ENCODE data around the gene TTC39C.

Gene TTC39C

DNA sequence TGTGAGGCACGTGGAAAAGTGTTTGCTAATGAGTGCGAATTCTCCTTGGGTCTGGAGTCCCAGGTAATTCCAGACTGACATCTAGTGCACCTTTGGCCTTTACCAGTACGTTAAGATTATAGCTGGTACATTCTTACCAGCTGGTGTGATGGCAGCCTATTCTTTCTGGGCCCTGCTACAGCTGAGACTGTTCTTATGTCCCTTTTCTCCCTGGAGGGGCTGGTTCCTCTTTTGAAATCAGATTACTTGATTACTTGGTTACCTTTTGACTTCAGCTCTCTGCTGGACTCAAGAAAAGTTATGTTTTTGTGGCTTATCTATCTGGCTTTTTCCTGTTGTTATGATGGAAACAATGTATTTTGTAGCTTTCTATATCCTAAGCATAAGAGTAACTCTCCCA, 138.8 kb downstream of the TTC39C start:
- POLR2A ChIA-PET: no interaction called here
- TF ChIP-seq, protein P1, sequence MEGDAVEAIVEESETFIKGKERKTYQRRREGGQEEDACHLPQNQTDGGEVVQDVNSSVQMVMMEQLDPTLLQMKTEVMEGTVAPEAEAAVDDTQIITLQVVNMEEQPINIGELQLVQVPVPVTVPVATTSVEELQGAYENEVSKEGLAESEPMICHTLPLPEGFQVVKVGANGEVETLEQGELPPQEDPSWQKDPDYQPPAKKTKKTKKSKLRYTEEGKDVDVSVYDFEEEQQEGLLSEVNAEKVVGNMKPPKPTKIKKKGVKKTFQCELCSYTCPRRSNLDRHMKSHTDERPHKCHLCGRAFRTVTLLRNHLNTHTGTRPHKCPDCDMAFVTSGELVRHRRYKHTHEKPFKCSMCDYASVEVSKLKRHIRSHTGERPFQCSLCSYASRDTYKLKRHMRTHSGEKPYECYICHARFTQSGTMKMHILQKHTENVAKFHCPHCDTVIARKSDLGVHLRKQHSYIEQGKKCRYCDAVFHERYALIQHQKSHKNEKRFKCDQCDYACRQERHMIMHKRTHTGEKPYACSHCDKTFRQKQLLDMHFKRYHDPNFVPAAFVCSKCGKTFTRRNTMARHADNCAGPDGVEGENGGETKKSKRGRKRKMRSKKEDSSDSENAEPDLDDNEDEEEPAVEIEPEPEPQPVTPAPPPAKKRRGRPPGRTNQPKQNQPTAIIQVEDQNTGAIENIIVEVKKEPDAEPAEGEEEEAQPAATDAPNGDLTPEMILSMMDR (IDR thresholded peaks at IDR 0.05; ENCODE audit: insufficient read depth, low read length, missing control alignments): no peak
- H3K4me3 ChIP-seq (ENCODE audit: low read depth, low read length): no peak overlapping the region
- no peak for DNase-seq (ENCODE audit: low read depth, low spot score)
- CTCF ChIA-PET: interaction anchor here (0.8 to 1.0 kb wide), 2 partner anchors 23 to 25 kb away, joined by 3 read pairs; no protein-coding TSS in a partner anchor

DNA sequence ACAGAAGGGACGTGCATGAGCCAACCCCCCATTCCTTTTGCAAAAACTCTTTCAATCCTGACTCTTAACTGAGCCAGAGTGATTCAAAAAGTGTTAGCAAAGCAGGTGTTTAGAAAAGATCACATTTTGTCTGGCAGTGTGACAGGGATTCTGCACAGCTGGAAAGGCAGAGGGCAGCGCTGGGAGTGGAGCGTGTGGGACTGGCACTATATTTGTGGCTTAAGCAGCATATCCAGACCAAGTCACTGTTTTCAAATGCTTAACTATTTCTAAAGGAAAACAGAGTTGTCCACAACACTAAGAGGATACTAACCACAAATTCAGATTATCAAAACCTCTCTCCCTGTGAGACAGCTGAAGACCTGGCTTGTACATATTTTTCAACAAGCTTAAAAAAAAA, 143.3 kb downstream of the TTC39C start:
- TF ChIP-seq, protein P1 (IDR thresholded peaks at IDR 0.05; ENCODE audit: insufficient read depth, low read length, missing control alignments): no peak
- POLR2A ChIA-PET: no interaction called here
- CTCF ChIA-PET: interaction anchor here (1.5 to 2.6 kb wide), 2 partner anchors 16 to 19 kb away, joined by 5 to 16 read pairs; no protein-coding TSS in a partner anchor
- no peak for DNase-seq (ENCODE audit: low read depth, low spot score)
- H3K4me3 ChIP-seq (ENCODE audit: low read depth, low read length): no peak overlapping the region

GRCh38 chr18:24160086-24160485, 145.5 kb downstream of the TTC39C start:
- TF ChIP-seq, protein P1 (IDR thresholded peaks at IDR 0.05; ENCODE audit: insufficient read depth, low read length, missing control alignments): no peak
- ChIA-PET CTCF (interaction anchor here (1.4 kb wide), 1 partner anchor 17 kb away, joined by 6 read pairs; no protein-coding TSS in a partner anchor), POLR2A (no interaction called here)
- no peak for DNase-seq (ENCODE audit: low read depth, low spot score)
- H3K4me3 ChIP-seq (ENCODE audit: low read depth, low read length): no peak overlapping the region

DNA sequence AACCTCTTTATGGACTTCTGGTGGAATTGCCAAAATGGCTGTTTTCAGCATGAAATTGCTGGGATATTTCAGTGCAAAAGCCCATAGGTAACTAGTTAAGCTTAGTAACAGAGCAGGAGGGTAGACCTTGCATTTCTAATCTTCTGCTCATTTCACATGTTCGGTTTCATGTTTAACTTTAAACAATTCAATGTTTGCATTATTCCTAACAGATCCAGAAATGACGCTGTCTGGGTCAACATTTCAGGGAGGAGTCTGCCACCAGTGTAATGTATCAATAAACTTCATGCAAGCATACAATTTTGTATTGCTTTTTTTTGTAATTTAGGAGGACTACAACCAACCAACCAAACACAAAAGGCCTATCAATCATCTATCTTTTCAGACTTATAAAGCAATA, 146.8 kb downstream of the TTC39C start:
- ChIA-PET POLR2A (no interaction called here), CTCF (interaction anchor here (1.4 kb wide), 1 partner anchor 15 kb away, joined by 6 read pairs; no protein-coding TSS in a partner anchor)
- no peak for DNase-seq (ENCODE audit: low read depth, low spot score)
- TF ChIP-seq, protein P1 (IDR thresholded peaks at IDR 0.05; ENCODE audit: insufficient read depth, low read length, missing control alignments): no peak
- no peak overlapping the region for H3K4me3 ChIP-seq (ENCODE audit: low read depth, low read length)

- POLR2A ChIA-PET: no interaction called here
- no peak overlapping the region for H3K4me3 ChIP-seq (ENCODE audit: low read depth, low read length)
- CTCF ChIA-PET: interaction anchor here (1.4 to 4.0 kb wide), 3 partner anchors 8 to 18 kb away, joined by 3 to 21 read pairs (median 3); no protein-coding TSS in a partner anchor
- TF ChIP-seq, protein P1 (IDR thresholded peaks at IDR 0.05; ENCODE audit: insufficient read depth, low read length, missing control alignments): no peak
- DNase-seq (ENCODE audit: low read depth, low spot score): no peak
Measured at GRCh38 chr18:24168496-24168895, 153.9 kb downstream of the TTC39C start.

DNA sequence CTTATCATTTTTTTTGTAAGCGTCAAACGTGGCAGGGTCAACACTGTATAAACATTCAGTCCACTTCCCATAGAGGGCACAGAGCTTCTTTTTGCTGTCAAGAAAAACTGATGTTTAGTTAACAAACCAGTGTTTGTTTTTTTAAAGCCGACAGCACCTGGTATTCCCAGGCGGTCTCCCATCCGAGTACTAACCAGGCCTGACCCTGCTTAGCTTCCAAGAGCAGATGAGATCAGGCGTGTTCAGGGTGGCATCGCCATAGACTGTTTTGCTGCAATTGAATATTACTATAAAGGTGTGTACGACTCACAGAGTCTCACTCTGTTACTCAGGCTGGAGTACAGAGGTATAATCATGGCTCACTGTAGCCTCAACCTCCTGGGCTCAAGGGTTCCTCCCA, 155.8 kb downstream of the TTC39C start:
- TF ChIP-seq, protein P1 (IDR thresholded peaks at IDR 0.05; ENCODE audit: insufficient read depth, low read length, missing control alignments): no peak

More for the DNA sequence above, 155.8 kb downstream of the TTC39C start:
- DNase-seq (ENCODE audit: low read depth, low spot score): no peak
- ChIA-PET POLR2A (no interaction called here), CTCF (no interaction called here)
- H3K4me3 ChIP-seq (ENCODE audit: low read depth, low read length): no peak overlapping the region

All from AG04449 (cell line).